ENCODE data around the gene DCTN1.

The DCTN1 gene

GRCh38 chr2:74379851-74380789, at the start of gene DCTN1:
Gene DCTN1, minus strand, starts transcription at chr2:74380311. Its CDS starts 274 bp downstream, at chr2:74380037.
- TF ChIP-seq, protein P1, sequence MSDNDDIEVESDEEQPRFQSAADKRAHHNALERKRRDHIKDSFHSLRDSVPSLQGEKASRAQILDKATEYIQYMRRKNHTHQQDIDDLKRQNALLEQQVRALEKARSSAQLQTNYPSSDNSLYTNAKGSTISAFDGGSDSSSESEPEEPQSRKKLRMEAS (IDR thresholded peaks at IDR 0.05; ENCODE audit: low read depth, low read length) = no peak
- TF ChIP-seq CTCF (IDR thresholded peaks at IDR 0.05; ENCODE audit: low read depth, low read length) (no peak), MYC (IDR thresholded peaks at IDR 0.05; ENCODE audit: low read depth, low read length) (no peak)
- no peak within 1 kb of the TSS for H3K4me3 ChIP-seq (ENCODE audit: low read depth, low read length)
- DNase-seq (ENCODE audit: low read depth) = no peak

DNA sequence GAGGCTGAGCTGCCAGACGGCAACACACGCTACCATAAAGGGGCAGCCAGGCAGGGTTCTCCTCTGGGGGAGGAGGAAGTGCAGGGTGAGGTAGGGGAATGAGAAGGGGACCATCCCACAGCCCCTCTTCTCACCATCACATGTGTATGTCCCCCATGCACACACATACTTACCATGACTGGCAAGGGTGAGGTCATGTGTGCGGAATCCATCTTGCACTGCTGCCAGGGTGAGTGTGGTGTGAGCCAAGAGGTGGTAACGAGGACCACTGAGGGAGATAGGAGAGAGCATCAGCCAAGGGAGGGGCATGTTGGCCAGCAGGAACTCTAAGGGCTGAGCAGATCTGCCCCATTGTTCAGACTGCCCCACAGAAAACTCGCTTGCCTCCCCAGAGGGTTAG, 48.6 kb upstream of the DCTN1 start:
- no peak overlapping the region for H3K4me3 ChIP-seq (ENCODE audit: low read depth, low read length)
- DNase-seq (ENCODE audit: low read depth) = no peak
- no peak for TF ChIP-seq MYC (IDR thresholded peaks at IDR 0.05; ENCODE audit: low read depth, low read length)

DNA sequence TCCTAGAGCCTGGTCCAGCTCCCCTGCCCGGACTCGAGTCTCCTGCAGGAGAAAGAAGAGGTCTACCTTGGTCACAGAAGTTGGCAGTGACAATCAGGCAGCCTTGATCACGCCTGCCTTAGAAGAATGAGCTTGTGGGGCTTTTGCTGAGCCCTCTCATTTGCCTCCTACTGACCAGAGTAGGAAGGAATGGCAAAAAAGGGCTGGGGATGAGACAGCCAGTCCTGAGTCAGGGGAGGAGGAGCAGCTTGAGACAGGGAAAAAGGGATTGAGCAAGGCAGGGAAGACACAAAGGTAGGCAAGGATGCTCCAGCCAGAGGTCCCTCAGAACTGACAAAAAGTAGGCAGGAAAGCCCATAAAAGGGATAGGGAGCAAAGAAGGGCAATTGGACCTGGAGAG, 47.4 kb upstream of the DCTN1 start:
- no peak for TF ChIP-seq CTCF (IDR thresholded peaks at IDR 0.05; ENCODE audit: low read depth, low read length)
- no peak for TF ChIP-seq MYC (IDR thresholded peaks at IDR 0.05; ENCODE audit: low read depth, low read length)
- no peak for TF ChIP-seq POLR2A (IDR thresholded peaks at IDR 0.05; ENCODE audit: extremely low read depth, insufficient read length)
- no peak for DNase-seq (ENCODE audit: low read depth)

GRCh38 chr2:74426181-74426758, 46.2 kb upstream of the DCTN1 start:
- no peak for DNase-seq (ENCODE audit: low read depth)
- H3K4me3 ChIP-seq (ENCODE audit: low read depth, low read length) = no peak overlapping the region
- TF ChIP-seq MYC (IDR thresholded peaks at IDR 0.05; ENCODE audit: low read depth, low read length) (no peak), POLR2A (IDR thresholded peaks at IDR 0.05; ENCODE audit: extremely low read depth, insufficient read length) (no peak), CTCF (IDR thresholded peaks at IDR 0.05; ENCODE audit: low read depth, low read length) (no peak)
- TF ChIP-seq, protein P1 (IDR thresholded peaks at IDR 0.05; ENCODE audit: low read depth, low read length) = no peak

More for the DNA sequence above, 47.4 kb upstream of the DCTN1 start:
- H3K4me3 ChIP-seq (ENCODE audit: low read depth, low read length) = no peak overlapping the region

- TF ChIP-seq POLR2A (IDR thresholded peaks at IDR 0.05; ENCODE audit: extremely low read depth, insufficient read length) (no peak), CTCF (IDR thresholded peaks at IDR 0.05; ENCODE audit: low read depth, low read length) (no peak), MYC (IDR thresholded peaks at IDR 0.05; ENCODE audit: low read depth, low read length) (no peak)
- TF ChIP-seq, protein P1 (IDR thresholded peaks at IDR 0.05; ENCODE audit: low read depth, low read length) = no peak
- no peak for DNase-seq (ENCODE audit: low read depth)
- H3K4me3 ChIP-seq (ENCODE audit: low read depth, low read length) = no peak overlapping the region
Measured at GRCh38 chr2:74425523-74425922, 45.4 kb upstream of the DCTN1 start.

DNA sequence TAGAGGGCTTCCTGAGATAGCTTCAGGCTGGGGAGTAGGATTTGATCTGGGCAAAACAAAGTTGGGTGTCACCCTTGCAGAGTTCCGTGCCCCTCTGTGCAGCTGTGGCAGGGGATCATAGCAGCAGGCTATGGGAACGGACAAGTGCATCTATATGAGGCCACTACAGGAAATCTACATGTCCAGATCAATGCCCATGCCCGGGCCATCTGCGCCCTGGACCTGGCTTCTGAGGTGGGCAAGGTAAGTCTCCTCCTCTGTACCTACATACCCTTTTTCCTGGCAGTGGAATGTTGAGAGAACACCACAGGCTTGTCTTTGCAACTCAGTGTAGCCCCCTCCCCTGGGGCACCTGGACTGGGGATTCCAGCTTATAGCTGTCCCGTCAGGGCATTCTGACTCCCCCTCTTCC, 44.9 kb upstream of the DCTN1 start:
- TF ChIP-seq, protein P1 (IDR thresholded peaks at IDR 0.05; ENCODE audit: low read depth, low read length) = no peak
- no peak for TF ChIP-seq MYC (IDR thresholded peaks at IDR 0.05; ENCODE audit: low read depth, low read length)
- no peak for TF ChIP-seq POLR2A (IDR thresholded peaks at IDR 0.05; ENCODE audit: extremely low read depth, insufficient read length)
- TF ChIP-seq CTCF (IDR thresholded peaks at IDR 0.05; ENCODE audit: low read depth, low read length) = no peak
- no peak for DNase-seq (ENCODE audit: low read depth)
- no peak overlapping the region for H3K4me3 ChIP-seq (ENCODE audit: low read depth, low read length)
